Neural progenitor cell (in vitro differentiated cells): Measurements from ENCODE around the gene EIF5A.

Experiments used
- CTCF ChIP-seq: fragments of 200-600 bp; sonication (generic); IDR thresholded peaks from 2 replicates; pipeline ENCODE4 v1.5.1; 2017; ENCODE audit warnings: antibody characterized with exemption, mild to moderate bottlenecking
- EZH2phosphoT487 ChIP-seq: fragments of 200-600 bp; sonication (generic); IDR thresholded peaks from 2 replicates; pipeline ENCODE4 v1.6.1; 2017; ENCODE audit warnings: antibody characterized with exemption

GRCh38 chr17:7266784-7267183, 40.6 kb upstream of the EIF5A start:
- TF ChIP-seq CTCF: no peak
- no peak for TF ChIP-seq EZH2phosphoT487
